H1 (cell line): ENCODE measurements around the gene FAM209B. TPM values are rescaled to one million over a fixed set of nuclear protein-coding genes. Genes with fewer than 3 reads are reported as not detected.

Experiments
- CTCF ChIA-PET: fragments of 300-600 bp; sonication (Branson Sonifier 250); formaldehyde crosslinking; loops from one replicate; lab custom pipeline; 2021; ENCODE audit not compliant: partially characterized antibody; lab: Charles Lee
- POLR2A ChIA-PET: fragments of 300-600 bp; sonication (Branson Sonifier 250); formaldehyde crosslinking; loops from one replicate; lab custom pipeline; 2021; ENCODE audit warnings: inconsistent platforms; ENCODE audit not compliant: partially characterized antibody; lab: Charles Lee
- DNase-seq, 2 experiments: peaks; one replicate each; pipeline versions ENCODE4 v3.0.0 to v3.0.0-alpha.2; 2010 to 2022; ENCODE audit warnings: low spot score in 2 of 2, low read depth in 1 of 2, mixed read lengths in 1 of 2
- FAIRE-seq: peaks from 2 replicates; lab custom pipeline; 2011; peaks lifted over from hg19 to GRCh38; lab: Jason Lieb, UNC
- H2AFZ ChIP-seq: 2 replicates; pipeline ENCODE4 v1.8.1; 2012; ENCODE audit warnings: low read length, inconsistent platforms
- H2AK5ac ChIP-seq: 2 replicates; pipeline ENCODE4 v1.6.1; 2013; ENCODE audit warnings: low read depth, low read length
- H2BK120ac ChIP-seq: replicated peaks from 2 replicates; pipeline ENCODE3; 2013; ENCODE audit warnings: low read depth, low read length, inconsistent platforms
- H2BK12ac ChIP-seq: 2 replicates; pipeline ENCODE4 v1.6.1; 2013; ENCODE audit warnings: low read depth, low read length
- H2BK15ac ChIP-seq: 2 replicates; pipeline ENCODE4 v1.6.1; 2013; ENCODE audit warnings: low read length
- H2BK20ac ChIP-seq: 2 replicates; pipeline ENCODE4 v1.6.1; 2013; ENCODE audit warnings: low read length
- H2BK5ac ChIP-seq: 2 replicates; pipeline ENCODE4 v1.6.1; 2013; ENCODE audit warnings: low read depth, low read length
- H3K14ac ChIP-seq: 2 replicates; pipeline ENCODE4 v1.6.1; 2013; ENCODE audit warnings: inconsistent platforms; ENCODE audit not compliant: insufficient read length
- H3K18ac ChIP-seq: 2 replicates; pipeline ENCODE4 v1.6.1; 2013; ENCODE audit warnings: low read length; ENCODE audit errors: extremely low read depth
- H3K23ac ChIP-seq: 2 replicates; pipeline ENCODE4 v1.6.1; 2013; ENCODE audit warnings: inconsistent platforms; ENCODE audit not compliant: insufficient read length
- H3K23me2 ChIP-seq: 2 replicates; pipeline ENCODE4 v1.6.1; 2013; ENCODE audit warnings: low read depth, low read length
- H3K27ac ChIP-seq: 2 replicates; pipeline ENCODE4 v1.6.1; 2011; ENCODE audit warnings: low read depth, low read length, inconsistent platforms
- H3K27me3 ChIP-seq, 4 experiments: replicated peaks in 1 of 4; 1 replicate in 1 of 4; 2 replicates in 3 of 4; pipeline versions ENCODE4 v1.6.1 to v1.8.1; 2011 to 2013; ENCODE audit warnings: low read length in 3 of 4, mild to moderate bottlenecking in 3 of 4, inconsistent platforms in 2 of 4, mixed read lengths in 2 of 4, moderate library complexity in 1 of 4; ENCODE audit not compliant: control insufficient read depth in 3 of 4, insufficient read depth in 3 of 4; ENCODE audit errors: extremely low read depth in 1 of 4
- H3K36me3 ChIP-seq, 4 experiments: 2 replicates each; pipeline versions ENCODE4 v1.6.1 to v1.8.1; 2011 to 2013; ENCODE audit warnings: mild to moderate bottlenecking in 4 of 4, low read length in 3 of 4, moderate library complexity in 2 of 4, control low read depth in 1 of 4, inconsistent platforms in 1 of 4; ENCODE audit not compliant: insufficient read depth in 4 of 4, control insufficient read depth in 2 of 4
- H3K4ac ChIP-seq: replicated peaks from 2 replicates; pipeline ENCODE3; 2013; ENCODE audit warnings: low read length, low read depth, mixed read lengths, inconsistent platforms; ENCODE audit not compliant: insufficient read length
- H3K4me1 ChIP-seq, 4 experiments: replicated peaks in 1 of 4; 1 replicate in 1 of 4; 2 replicates in 3 of 4; pipeline versions ENCODE4 v1.6.1 to v1.8.1; 2011 to 2013; ENCODE audit warnings: low read length in 3 of 4, inconsistent platforms in 2 of 4, mixed read lengths in 1 of 4; ENCODE audit not compliant: insufficient read depth in 4 of 4, control insufficient read depth in 3 of 4
- H3K4me2 ChIP-seq, 2 experiments: 2 replicates each; pipeline versions ENCODE4 v1.6.1 to v1.8.1; 2011 to 2013; ENCODE audit warnings: low read depth in 2 of 2, low read length in 2 of 2, control low read depth in 1 of 2, inconsistent platforms in 1 of 2, mild to moderate bottlenecking in 1 of 2; ENCODE audit not compliant: insufficient read depth in 1 of 2
- H3K4me3 ChIP-seq, 4 experiments: fragments of 200-600, 300-600 bp in 1 of 4; sonication (generic), shearing (Covaris generic), sonication (Bioruptor Twin) in 1 of 4; 2 replicates each; pipeline versions ENCODE4 v1.5.1 to v1.8.1; 2011 to 2016; ENCODE audit warnings: low read length in 4 of 4, low read depth in 3 of 4, control low read depth in 2 of 4, inconsistent platforms in 2 of 4, mild to moderate bottlenecking in 2 of 4, mixed read lengths in 1 of 4, moderate library complexity in 1 of 4; ENCODE audit not compliant: insufficient read depth in 2 of 4; ENCODE audit errors: extremely low read depth in 1 of 4
- H3K56ac ChIP-seq: replicated peaks from 2 replicates; pipeline ENCODE3; 2013; ENCODE audit warnings: low read depth, mild to moderate bottlenecking, mixed read lengths, low read length, inconsistent platforms; ENCODE audit not compliant: insufficient read length
- H3K79me1 ChIP-seq: 2 replicates; pipeline ENCODE4 v1.6.1; 2013; ENCODE audit warnings: low read depth, low read length, control low read depth
- H3K79me2 ChIP-seq, 2 experiments: 2 replicates each; pipeline versions ENCODE4 v1.6.1 to v1.8.1; 2012 to 2013; ENCODE audit warnings: low read length in 2 of 2, mild to moderate bottlenecking in 2 of 2, inconsistent platforms in 1 of 2; ENCODE audit not compliant: insufficient read depth in 2 of 2, control insufficient read depth in 1 of 2
- H3K9ac ChIP-seq, 4 experiments: replicated peaks in 1 of 4; 1 replicate in 1 of 4; 2 replicates in 3 of 4; pipeline versions ENCODE4 v1.6.1 to v1.8.1; 2011 to 2013; ENCODE audit warnings: low read depth in 3 of 4, low read length in 3 of 4, control low read depth in 2 of 4, mild to moderate bottlenecking in 2 of 4, moderate library complexity in 2 of 4, inconsistent platforms in 1 of 4; ENCODE audit errors: extremely low read depth in 1 of 4
- H3K9me3 ChIP-seq, 2 experiments: 2 replicates each; pipeline versions ENCODE4 v1.6.1 to v1.8.1; 2012 to 2013; ENCODE audit warnings: mild to moderate bottlenecking in 2 of 2, moderate library complexity in 2 of 2, control low read depth in 1 of 2, inconsistent platforms in 1 of 2, low read depth in 1 of 2, low read length in 1 of 2, mixed read lengths in 1 of 2; ENCODE audit not compliant: insufficient read depth in 2 of 2
- H4K20me1 ChIP-seq, 2 experiments: replicated peaks in 1 of 2; 2 replicates each; pipeline versions ENCODE3 to v1.8.1; 2011 to 2013; ENCODE audit warnings: inconsistent platforms in 2 of 2, low read length in 2 of 2, mild to moderate bottlenecking in 1 of 2; ENCODE audit not compliant: insufficient read depth in 2 of 2, control insufficient read depth in 1 of 2
- H4K5ac ChIP-seq: 2 replicates; pipeline ENCODE4 v1.6.1; 2013; ENCODE audit warnings: low read length, low read depth, mixed read lengths, inconsistent platforms; ENCODE audit not compliant: insufficient read length
- H4K8ac ChIP-seq: 2 replicates; pipeline ENCODE4 v1.8.0; 2013; ENCODE audit warnings: mild to moderate bottlenecking, moderate library complexity, low read length, inconsistent platforms; ENCODE audit not compliant: insufficient read depth; ENCODE audit errors: extremely low read depth
- H4K91ac ChIP-seq: replicated peaks from 2 replicates; pipeline ENCODE3; 2013; ENCODE audit warnings: low read length, mixed read lengths, inconsistent platforms; ENCODE audit not compliant: insufficient read length
- ASH2L ChIP-seq: fragments of 200-600, 300-600 bp; sonication (generic); IDR thresholded peaks from one replicate; pipeline ENCODE4 v1.7.1; 2017; ENCODE audit warnings: low read length
- EZH2 ChIP-seq: fragments of 200-600 bp; sonication (generic); IDR thresholded peaks from 2 replicates; pipeline ENCODE4 v1.7.1; 2012; ENCODE audit warnings: low read depth, mild to moderate bottlenecking, moderate library complexity, low read length, inconsistent platforms; ENCODE audit not compliant: severe bottlenecking
- HDAC2 ChIP-seq, 2 experiments: fragments of 300-600 bp in 1 of 2; sonication (generic) in 1 of 2; IDR thresholded peaks; 2 replicates each; pipeline ENCODE4 v1.6.1; 2011 to 2012; ENCODE audit warnings: low read depth in 2 of 2, low read length in 2 of 2, mild to moderate bottlenecking in 2 of 2, moderate library complexity in 2 of 2, borderline replicate concordance in 1 of 2, inconsistent platforms in 1 of 2
- JUND ChIP-seq: IDR thresholded peaks from 2 replicates; pipeline ENCODE4 v1.6.1; 2011; ENCODE audit warnings: mild to moderate bottlenecking, improper control_type of control experiment, low read length
- KDM4A ChIP-seq: IDR thresholded peaks from one replicate; pipeline ENCODE4 v1.7.1; 2012; ENCODE audit warnings: low read depth, mild to moderate bottlenecking, moderate library complexity, low read length, inconsistent platforms; ENCODE audit not compliant: severe bottlenecking
- KDM5A ChIP-seq: fragments of 200-600 bp; IDR thresholded peaks from 2 replicates; pipeline ENCODE4 v1.7.1; 2012; ENCODE audit warnings: mild to moderate bottlenecking, low read length, inconsistent platforms, mixed read lengths
- NRF1 ChIP-seq: IDR thresholded peaks from 2 replicates; pipeline ENCODE4 v1.6.1; 2011; ENCODE audit warnings: mild to moderate bottlenecking, low read depth, low read length, improper control_type of control experiment
- SAP30 ChIP-seq: fragments of 300-600 bp; sonication (generic); IDR thresholded peaks from 2 replicates; pipeline ENCODE4 v1.7.1; 2012; ENCODE audit warnings: low read length, moderate library complexity, mild to moderate bottlenecking, inconsistent platforms; ENCODE audit not compliant: insufficient read depth, insufficient replicate concordance
- SIRT6 ChIP-seq: IDR thresholded peaks from one replicate; pipeline ENCODE4 v1.7.1; 2012; ENCODE audit warnings: low read length, inconsistent platforms
- SP2 ChIP-seq: IDR thresholded peaks from 2 replicates; pipeline ENCODE4 v1.6.1; 2012; ENCODE audit warnings: mild to moderate bottlenecking, low read length, inconsistent platforms
- TEAD4 ChIP-seq: IDR thresholded peaks from 2 replicates; pipeline ENCODE4 v1.6.1; 2012; ENCODE audit warnings: low read depth, low read length, inconsistent platforms, mixed read lengths
- WGBS, 2 experiments: shearing (Covaris generic) in 1 of 2; methylation state at CpG; one replicate each; pipeline versions ENCODE4 v1.1.6 to v1.1.7; 2013 to 2015; ENCODE audit warnings: low lambda C conversion rate in 2 of 2, mixed read lengths in 2 of 2, inconsistent platforms in 1 of 2, low coverage in 1 of 2, missing lambda C conversion rate in 1 of 2; ENCODE audit not compliant: insufficient replicate concordance in 2 of 2, insufficient coverage in 1 of 2, insufficient read length in 1 of 2; ENCODE audit errors: extremely low coverage in 1 of 2, missing lambda C conversion rate in 1 of 2; 5-methylcytosine and 5-hydroxymethylcytosine counted together
- polyA plus RNA-seq, 7 experiments: library from polyadenylated mRNA; depleted of rRNA in 3 of 7; stranded (reverse) in 5 of 7; unstranded in 2 of 7; fragments of >200 nt in 5 of 7; fragments of 200-250 nt in 2 of 7; gene quantifications; 1 replicate in 5 of 7; 2 replicates in 1 of 7; 4 replicates in 1 of 7; pipeline versions ENCODE4 v1.2.1 to v1.2.3, GENCODE V29; 2011 to 2013; ENCODE audit warnings: missing spikeins in 2 of 7, mixed read lengths in 2 of 7
- total RNA-seq: library from RNA; stranded (reverse); fragmentation: NEBNext Ultra II Directional; extraction: Animal tissue kit (Norgen Biotek cat#: 25700); gene quantifications from 2 replicates; pipeline ENCODE4 v1.2.1, GENCODE V29; 2021
- TF ChIP-seq, protein P1 (sequence below), 3 experiments: IDR thresholded peaks; 1 replicate in 2 of 3; 2 replicates in 1 of 3; pipeline versions ENCODE4 v1.5.1 to v1.6.1; 2011; ENCODE audit warnings: low read length in 3 of 3, mild to moderate bottlenecking in 3 of 3, inconsistent platforms in 2 of 3, low read depth in 1 of 3, moderate library complexity in 1 of 3; ENCODE audit not compliant: insufficient read depth in 1 of 3; ENCODE audit errors: control extremely low read depth in 1 of 3

FAM209B gene
- total and polyA plus RNA-seq, 2 of the 8 experiments (the other 6 are each of a cell fraction or from before 2014, with no cell fraction given): 0.29 TPM; not detected in 1

DNA sequence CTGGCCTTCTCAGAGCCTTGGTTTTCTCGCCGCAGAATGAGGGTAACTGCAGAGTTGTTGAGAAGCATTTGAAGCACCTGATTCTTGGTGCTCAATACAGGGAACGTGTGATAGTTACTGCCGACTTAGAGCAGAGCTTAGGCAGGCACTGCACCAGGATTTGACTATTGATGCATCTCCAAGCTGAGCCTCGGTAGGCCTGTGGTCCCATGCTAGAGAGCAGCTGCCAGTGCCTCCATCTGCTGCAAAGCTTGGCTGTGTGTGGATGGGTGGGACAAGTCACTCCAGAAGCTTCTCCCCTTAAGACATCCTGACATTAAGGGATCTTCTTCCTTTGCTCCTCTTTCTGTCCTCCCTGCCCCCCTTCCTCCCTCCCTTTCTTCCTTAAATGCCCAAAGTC lies 40.9 kb downstream of the FAM209B start:
- ChIA-PET POLR2A (interaction anchor here (0.5 kb wide), 1 partner anchor 137 kb away, joined by 3 read pairs; no protein-coding TSS in a partner anchor), CTCF (interaction anchor here (1.2 to 1.8 kb wide), 4 partner anchors 16 to 487 kb away, joined by 3 to 8 read pairs (median 5); no protein-coding TSS in a partner anchor)
- Histone ChIP-seq H3K79me1 (no peaks in the 10 kb centered on the region; the same call in 1 of the 2 replicates), H2AK5ac (no peak overlapping the region), H4K5ac (no peak overlapping the region), H3K27me3 (no peaks in the 10 kb centered on the region; a peak in 1 of 7 replicates), H3K14ac (no peak overlapping the region), H4K91ac (no peak overlapping the region), H3K23ac (no peak overlapping the region), H3K4ac (no peak overlapping the region), H3K23me2 (no peaks in the 10 kb centered on the region), H3K4me2 (no peak overlapping the region), H4K20me1 (no peaks in the 10 kb centered on the region), H3K56ac (no peak overlapping the region), H2BK5ac (no peak overlapping the region), H3K4me3 (no peak overlapping the region), H3K27ac (no peak overlapping the region), H4K8ac (no peak overlapping the region), H3K9me3 (no peaks in the 10 kb centered on the region), H2AFZ (no peak overlapping the region), H2BK12ac (no peak overlapping the region), H2BK20ac (no peak overlapping the region), H2BK120ac (no peak overlapping the region), H3K4me1 (no peaks in the 10 kb centered on the region), H3K79me2 (no peaks in the 10 kb centered on the region), H3K9ac (no peak overlapping the region), H3K36me3 (no peaks in the 10 kb centered on the region), H3K18ac (no peak overlapping the region), H2BK15ac (no peak overlapping the region)
- TF ChIP-seq TEAD4: no peak
- no peak for TF ChIP-seq NRF1
- no peak for TF ChIP-seq JUND
- no peak for TF ChIP-seq KDM4A
- TF ChIP-seq, protein P1, sequence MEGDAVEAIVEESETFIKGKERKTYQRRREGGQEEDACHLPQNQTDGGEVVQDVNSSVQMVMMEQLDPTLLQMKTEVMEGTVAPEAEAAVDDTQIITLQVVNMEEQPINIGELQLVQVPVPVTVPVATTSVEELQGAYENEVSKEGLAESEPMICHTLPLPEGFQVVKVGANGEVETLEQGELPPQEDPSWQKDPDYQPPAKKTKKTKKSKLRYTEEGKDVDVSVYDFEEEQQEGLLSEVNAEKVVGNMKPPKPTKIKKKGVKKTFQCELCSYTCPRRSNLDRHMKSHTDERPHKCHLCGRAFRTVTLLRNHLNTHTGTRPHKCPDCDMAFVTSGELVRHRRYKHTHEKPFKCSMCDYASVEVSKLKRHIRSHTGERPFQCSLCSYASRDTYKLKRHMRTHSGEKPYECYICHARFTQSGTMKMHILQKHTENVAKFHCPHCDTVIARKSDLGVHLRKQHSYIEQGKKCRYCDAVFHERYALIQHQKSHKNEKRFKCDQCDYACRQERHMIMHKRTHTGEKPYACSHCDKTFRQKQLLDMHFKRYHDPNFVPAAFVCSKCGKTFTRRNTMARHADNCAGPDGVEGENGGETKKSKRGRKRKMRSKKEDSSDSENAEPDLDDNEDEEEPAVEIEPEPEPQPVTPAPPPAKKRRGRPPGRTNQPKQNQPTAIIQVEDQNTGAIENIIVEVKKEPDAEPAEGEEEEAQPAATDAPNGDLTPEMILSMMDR (IDR thresholded peaks at IDR 0.05; ENCODE audit: control extremely low read depth in 1 of 3, insufficient read depth in 1 of 3, low read depth in 1 of 3, low read length in 3 of 3): no peak
- TF ChIP-seq SAP30: no peak
- no peak for TF ChIP-seq SP2
- TF ChIP-seq HDAC2 (IDR thresholded peaks at IDR 0.05; ENCODE audit: borderline replicate concordance in 1 of 2, low read depth in 2 of 2, low read length in 2 of 2): no peak
- no peak for TF ChIP-seq KDM5A
- no peak for TF ChIP-seq ASH2L
- TF ChIP-seq EZH2: no peak
- no peak for TF ChIP-seq SIRT6
- WGBS, 2 experiments: 87% methylated on average over 5 of the region's 5 CpGs; no CpG with 5 or more reads in 1 of the 2 experiments
- no peak for FAIRE-seq
- no peak for DNase-seq
